HUES6 (cell line): Measurements from ENCODE around the gene KCNJ11.

Experiments
- H3K27ac ChIP-seq: 2 replicates; pipeline ENCODE4 v1.7.0; 2013; ENCODE audit warnings: low read depth, mild to moderate bottlenecking, low read length, inconsistent platforms
- H3K27me3 ChIP-seq: 2 replicates; pipeline ENCODE4 v1.6.1; 2013; ENCODE audit warnings: low read length; ENCODE audit not compliant: control insufficient read depth, insufficient read depth
- H3K36me3 ChIP-seq: 2 replicates; pipeline ENCODE4 v1.6.1; 2013; ENCODE audit warnings: low read length; ENCODE audit not compliant: control insufficient read depth, insufficient read depth
- H3K4me1 ChIP-seq: 2 replicates; pipeline ENCODE4 v1.6.1; 2013; ENCODE audit warnings: low read length; ENCODE audit not compliant: control insufficient read depth, insufficient read depth
- H3K4me3 ChIP-seq: 2 replicates; pipeline ENCODE4 v1.5.1; 2013; ENCODE audit warnings: low read depth, low read length
- H3K9ac ChIP-seq: one replicate; pipeline ENCODE4 v1.6.1; 2013; ENCODE audit warnings: mild to moderate bottlenecking, low read length
- H3K9me3 ChIP-seq: 2 replicates; pipeline ENCODE4 v1.6.1; 2013; ENCODE audit warnings: low read depth, low read length; ENCODE audit not compliant: control insufficient read depth, insufficient read depth

KCNJ11 gene

GRCh38 chr11:17399236-17399635, 10.8 kb upstream of the KCNJ11 start:
- Histone ChIP-seq H3K4me3 (no peak overlapping the region), H3K36me3 (no peaks in the 10 kb centered on the region), H3K4me1 (no peaks in the 10 kb centered on the region), H3K9ac (no peak overlapping the region), H3K9me3 (no peaks in the 10 kb centered on the region), H3K27ac (no peak overlapping the region), H3K27me3 (no peaks in the 10 kb centered on the region)

GRCh38 chr11:17397311-17398002, 9.0 kb upstream of the KCNJ11 start:
- Histone ChIP-seq H3K9me3 (no peaks in the 10 kb centered on the region), H3K36me3 (no peaks in the 10 kb centered on the region), H3K27ac (no peak overlapping the region), H3K27me3 (no peaks in the 10 kb centered on the region), H3K4me3 (no peak overlapping the region), H3K4me1 (no peaks in the 10 kb centered on the region), H3K9ac (no peak overlapping the region)

- H3K9ac ChIP-seq: no peak overlapping the region
- no peaks in the 10 kb centered on the region for H3K4me1 ChIP-seq
- H3K27ac ChIP-seq: no peak overlapping the region
- no peak overlapping the region for H3K4me3 ChIP-seq
- no peaks in the 10 kb centered on the region for H3K9me3 ChIP-seq
- H3K36me3 ChIP-seq: no peaks in the 10 kb centered on the region
- H3K27me3 ChIP-seq: peaks cover 3% of the 10 kb centered on the region; the same call in 1 of the 2 replicates
Observed at GRCh38 chr11:17396598-17397310, 8.3 kb upstream of the KCNJ11 start.

- no peaks in the 10 kb centered on the region for H3K9me3 ChIP-seq
Observed at GRCh38 chr11:17395978-17396377, 7.5 kb upstream of the KCNJ11 start.

GRCh38 chr11:17395554-17395961, 7.1 kb upstream of the KCNJ11 start:
- Histone ChIP-seq H3K36me3 (no peaks in the 10 kb centered on the region), H3K4me1 (no peaks in the 10 kb centered on the region), H3K9ac (no peak overlapping the region), H3K27me3 (peaks cover 15% of the 10 kb centered on the region; the same call in 1 of the 2 replicates), H3K9me3 (no peaks in the 10 kb centered on the region), H3K27ac (no peak overlapping the region), H3K4me3 (no peak overlapping the region)

More at GRCh38 chr11:17395978-17396377, 7.5 kb upstream of the KCNJ11 start:
- no peak overlapping the region for H3K27ac ChIP-seq
- no peak overlapping the region for H3K9ac ChIP-seq
- peaks cover 11% of the 10 kb centered on the region; the same call in 1 of the 2 replicates for H3K27me3 ChIP-seq
- no peaks in the 10 kb centered on the region for H3K4me1 ChIP-seq
- H3K4me3 ChIP-seq: no peak overlapping the region
- H3K36me3 ChIP-seq: no peaks in the 10 kb centered on the region

GRCh38 chr11:17394743-17395390, 6.4 kb upstream of the KCNJ11 start:
- H3K27ac ChIP-seq: no peak overlapping the region
- no peaks in the 10 kb centered on the region for H3K36me3 ChIP-seq
- no peaks in the 10 kb centered on the region for H3K9me3 ChIP-seq
- peaks cover 4% of the 10 kb centered on the region; the same call in 1 of the 2 replicates for H3K4me1 ChIP-seq
- H3K27me3 ChIP-seq: peaks cover 21% of the 10 kb centered on the region
- no peak overlapping the region for H3K4me3 ChIP-seq
- no peak overlapping the region for H3K9ac ChIP-seq

- peaks cover 27% of the 10 kb centered on the region for H3K27me3 ChIP-seq
- no peak overlapping the region for H3K27ac ChIP-seq
- H3K4me3 ChIP-seq: no peak overlapping the region
- H3K36me3 ChIP-seq: no peaks in the 10 kb centered on the region
- peaks cover 5% of the 10 kb centered on the region; the same call in 1 of the 2 replicates for H3K4me1 ChIP-seq
- no peak overlapping the region for H3K9ac ChIP-seq
- no peaks in the 10 kb centered on the region for H3K9me3 ChIP-seq
Observed at GRCh38 chr11:17393472-17393871, 5.0 kb upstream of the KCNJ11 start.

- H3K9ac ChIP-seq: no peak overlapping the region
- no peak overlapping the region for H3K27ac ChIP-seq
- H3K27me3 ChIP-seq: peaks cover 33% of the 10 kb centered on the region
- no peaks in the 10 kb centered on the region for H3K36me3 ChIP-seq
- peaks cover 5% of the 10 kb centered on the region; the same call in 1 of the 2 replicates for H3K4me1 ChIP-seq
- H3K9me3 ChIP-seq: no peaks in the 10 kb centered on the region
- H3K4me3 ChIP-seq: no peak overlapping the region
Observed at GRCh38 chr11:17392872-17393271, 4.4 kb upstream of the KCNJ11 start.

- H3K4me1 ChIP-seq: peaks cover 5% of the 10 kb centered on the region; the same call in 1 of the 2 replicates
- H3K36me3 ChIP-seq: no peaks in the 10 kb centered on the region
- H3K27ac ChIP-seq: no peak overlapping the region
- H3K9ac ChIP-seq: no peak overlapping the region
- no peak overlapping the region for H3K4me3 ChIP-seq
- H3K9me3 ChIP-seq: no peaks in the 10 kb centered on the region
- peaks cover 45% of the 10 kb centered on the region for H3K27me3 ChIP-seq
Observed at GRCh38 chr11:17391493-17392355, 3.3 kb upstream of the KCNJ11 start.

GRCh38 chr11:17389957-17390649, 1.6 kb upstream of the KCNJ11 start:
- Histone ChIP-seq H3K9me3 (no peaks in the 10 kb centered on the region), H3K4me1 (peaks cover 9% of the 10 kb centered on the region), H3K9ac (no peak overlapping the region), H3K27me3 (peaks cover 45% of the 10 kb centered on the region), H3K4me3 (peak overlapping the region; percentile 57), H3K27ac (no peak overlapping the region), H3K36me3 (no peaks in the 10 kb centered on the region)
